Measurements from ENCODE around the gene STX2. TPM values are rescaled to one million over a fixed set of nuclear protein-coding genes. Genes with fewer than 3 reads are reported as not detected.

The STX2 gene
- total RNA-seq, 1 donor from 2014 or later, result 1.8 TPM

GRCh38 chr12:130829391-130830245, 9.4 kb downstream of the STX2 start:
- no peak for ATAC-seq

- ATAC-seq, result no peak
These were observed 10.2 kb downstream of the STX2 start for GRCh38 chr12:130828895-130829294.

GRCh38 chr12:130827432-130827831, 11.6 kb downstream of the STX2 start:
- no peak for ATAC-seq

GRCh38 chr12:130826151-130826801, 12.8 kb downstream of the STX2 start:
- peak; percentile 60 for ATAC-seq

- ATAC-seq, result no peak
These were observed 13.3 kb downstream of the STX2 start for GRCh38 chr12:130825771-130826150.

- ATAC-seq, result no peak
These were observed 19.4 kb downstream of the STX2 start for GRCh38 chr12:130819681-130820080.

GRCh38 chr12:130818635-130819576, 20.1 kb downstream of the STX2 start:
- peak; percentile 92 for ATAC-seq

GRCh38 chr12:130818272-130818634, 20.8 kb downstream of the STX2 start:
- peak; percentile 90 for ATAC-seq

- ATAC-seq, result no peak
These were observed 21.2 kb downstream of the STX2 start for GRCh38 chr12:130817804-130818203.

GRCh38 chr12:130816097-130816496, 23.0 kb downstream of the STX2 start:
- no peak for ATAC-seq

GRCh38 chr12:130815028-130815741, 23.9 kb downstream of the STX2 start:
- no peak for ATAC-seq

GRCh38 chr12:130813949-130814348, 25.1 kb downstream of the STX2 start:
- ATAC-seq, result no peak

- ATAC-seq, result no peak
These were observed 25.6 kb downstream of the STX2 start for GRCh38 chr12:130813436-130813835.

- no peak for ATAC-seq
These were observed 29.3 kb downstream of the STX2 start for GRCh38 chr12:130809791-130810190.

- ATAC-seq, result no peak
These were observed 31.7 kb downstream of the STX2 start for GRCh38 chr12:130807309-130807708.

GRCh38 chr12:130806574-130806973, 32.5 kb downstream of the STX2 start:
- no peak for ATAC-seq

- no peak for ATAC-seq
These were observed 33.4 kb downstream of the STX2 start for GRCh38 chr12:130805635-130806034.

- ATAC-seq, result no peak
These were observed 34.8 kb downstream of the STX2 start for GRCh38 chr12:130804216-130804615.

- no peak for ATAC-seq
These were observed 35.3 kb downstream of the STX2 start for GRCh38 chr12:130803702-130804101.

- no peak for ATAC-seq
These were observed 38.7 kb downstream of the STX2 start for GRCh38 chr12:130800312-130800711.

GRCh38 chr12:130799051-130799450, 40.0 kb downstream of the STX2 start:
- ATAC-seq, result peak; percentile 90

- ATAC-seq, result peak; percentile 58
These were observed 41.9 kb downstream of the STX2 start for GRCh38 chr12:130796985-130797686.

Data from esophagus mucosa (tissue), 1 donor.